Daoy (cell line): ENCODE data around the gene PCYT2. TPM values are rescaled to one million over a fixed set of nuclear protein-coding genes. Genes with fewer than 3 reads are reported as not detected.

Source experiments
- DNase-seq: peaks from one replicate; pipeline ENCODE4 v3.0.0-alpha.2; 2015; ENCODE audit warnings: low read depth
- total RNA-seq: library from RNA; depleted of rRNA; stranded (reverse); fragments of >200 nt; shearing (Covaris generic); gene quantifications from 2 replicates; pipeline ENCODE4 v1.2.3, GENCODE V29; 2014

PCYT2 gene
- total RNA-seq, 1 experiment from 2014 or later = 17.9 TPM

GRCh38 chr17:81914103-81914850 is 3.1 kb upstream of the PCYT2 start:
- no peak for DNase-seq

DNA sequence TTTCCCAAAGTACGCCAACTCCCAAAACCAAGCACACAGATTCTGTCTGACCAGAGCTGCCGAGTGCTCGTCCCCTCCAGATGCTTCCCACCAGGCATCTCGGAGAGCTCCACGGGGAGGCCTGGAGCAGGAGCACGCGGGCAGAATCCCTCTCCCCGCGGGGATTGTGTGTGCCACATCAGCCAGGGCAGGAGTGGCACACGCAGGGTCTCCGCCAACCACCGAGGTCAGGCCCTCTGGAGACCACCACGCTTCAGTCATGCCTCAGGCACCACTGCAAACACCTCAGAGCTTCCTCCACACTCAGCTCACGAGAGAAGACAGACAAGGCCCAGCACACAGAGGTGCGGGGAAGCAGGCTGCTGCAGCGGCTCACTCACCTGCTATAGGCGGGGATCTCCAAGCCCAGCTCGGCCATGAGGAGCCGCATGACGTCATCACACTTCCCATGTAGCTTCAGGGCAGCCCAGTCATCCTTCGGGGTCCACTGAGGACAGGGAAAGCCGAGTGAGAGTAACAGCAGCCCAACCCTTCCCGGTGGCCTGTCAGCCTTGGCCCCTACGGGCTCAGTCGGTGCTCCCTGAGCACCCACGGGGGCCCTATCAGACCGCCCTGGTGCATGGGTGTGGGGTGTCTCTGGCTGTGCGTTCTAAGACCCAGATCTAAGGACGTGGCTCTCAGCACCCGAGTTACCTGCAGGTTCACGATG is 2.3 kb upstream of the PCYT2 start:
- no peak for DNase-seq

DNA sequence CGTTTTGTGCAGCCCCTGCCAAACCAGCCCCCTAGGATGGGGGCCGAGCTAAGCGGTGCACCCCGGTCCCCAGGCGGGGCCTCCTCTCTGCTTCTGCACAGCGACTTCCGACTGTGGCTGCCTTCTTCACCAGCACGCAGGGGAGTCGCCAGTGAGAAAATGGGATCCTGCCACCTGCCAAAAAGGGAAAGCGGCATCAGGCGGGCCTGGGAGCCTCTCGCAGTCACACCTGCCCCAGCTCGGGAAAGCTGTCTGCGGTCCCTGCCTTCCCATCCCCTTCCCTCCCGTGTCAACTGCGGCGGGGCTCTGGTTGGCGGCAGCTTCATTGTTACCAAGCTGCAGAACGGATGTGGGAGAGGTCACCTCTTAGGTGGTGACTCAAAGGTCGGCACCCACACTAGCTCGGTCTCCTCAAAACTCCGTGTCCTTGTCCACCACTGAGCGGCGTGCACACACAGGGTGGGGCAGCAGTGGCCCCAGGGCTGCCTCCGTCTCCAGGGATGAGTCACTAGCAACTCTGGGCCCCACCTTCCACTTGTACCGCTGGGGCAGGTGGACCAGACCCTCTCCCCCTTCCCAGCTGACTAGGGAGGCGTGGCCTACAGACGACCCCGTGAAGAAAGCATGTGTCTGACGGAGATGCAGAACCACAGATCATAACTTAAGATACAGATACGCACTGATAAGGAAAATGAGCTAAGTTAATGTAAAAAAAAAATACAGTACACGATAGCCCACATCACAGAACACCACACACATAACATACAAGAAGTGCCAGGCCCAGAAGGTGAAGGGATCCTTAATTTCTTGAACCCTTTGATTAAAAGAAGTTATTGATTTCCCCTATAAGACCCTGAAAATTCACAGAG is 1.5 kb upstream of the PCYT2 start:
- DNase-seq = peak; percentile 64

DNA sequence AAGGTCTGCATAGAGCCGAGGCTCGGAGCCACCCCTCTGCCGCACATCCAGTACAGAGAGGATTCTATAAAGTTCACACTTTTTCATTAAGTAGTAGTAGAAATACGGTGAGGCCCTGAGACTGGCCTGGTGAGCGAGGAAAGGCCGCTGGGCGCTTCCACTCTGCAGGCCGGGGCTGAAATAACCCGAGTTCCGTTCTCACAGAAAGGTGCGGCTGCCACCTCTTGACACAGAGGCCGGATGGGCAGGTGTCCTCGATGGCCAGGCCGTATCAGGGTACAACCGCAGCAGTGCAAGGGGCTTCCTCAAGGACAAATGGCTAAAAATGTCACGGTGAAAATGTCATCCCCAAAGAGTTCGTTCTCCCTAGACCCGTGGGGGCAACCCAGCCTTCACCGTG is 770 bp upstream of the PCYT2 start:
- no peak for DNase-seq

DNA sequence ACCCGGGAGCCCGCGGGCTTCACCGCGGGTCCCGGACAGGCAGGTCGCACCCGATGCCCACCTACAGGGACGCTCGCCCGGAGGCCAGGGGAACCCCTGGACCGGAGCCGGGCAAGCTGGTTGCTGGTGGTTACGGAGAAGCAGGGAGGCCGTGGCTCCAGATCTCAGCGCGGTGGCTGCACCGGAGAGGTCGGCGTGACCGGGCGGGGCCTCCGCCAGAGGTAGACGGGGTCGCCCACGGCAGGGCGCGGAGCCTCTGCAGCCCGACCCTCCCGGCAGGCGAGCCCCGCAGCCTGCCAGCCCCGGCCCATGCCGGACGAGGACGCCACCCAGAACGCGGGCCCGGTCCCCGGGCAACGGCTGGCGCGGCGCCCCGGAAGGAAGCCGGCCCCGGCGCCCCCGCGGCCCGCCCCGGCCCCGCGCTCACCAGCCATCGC is 341 bp downstream of the PCYT2 start:
- DNase-seq = peak; percentile 43

DNA sequence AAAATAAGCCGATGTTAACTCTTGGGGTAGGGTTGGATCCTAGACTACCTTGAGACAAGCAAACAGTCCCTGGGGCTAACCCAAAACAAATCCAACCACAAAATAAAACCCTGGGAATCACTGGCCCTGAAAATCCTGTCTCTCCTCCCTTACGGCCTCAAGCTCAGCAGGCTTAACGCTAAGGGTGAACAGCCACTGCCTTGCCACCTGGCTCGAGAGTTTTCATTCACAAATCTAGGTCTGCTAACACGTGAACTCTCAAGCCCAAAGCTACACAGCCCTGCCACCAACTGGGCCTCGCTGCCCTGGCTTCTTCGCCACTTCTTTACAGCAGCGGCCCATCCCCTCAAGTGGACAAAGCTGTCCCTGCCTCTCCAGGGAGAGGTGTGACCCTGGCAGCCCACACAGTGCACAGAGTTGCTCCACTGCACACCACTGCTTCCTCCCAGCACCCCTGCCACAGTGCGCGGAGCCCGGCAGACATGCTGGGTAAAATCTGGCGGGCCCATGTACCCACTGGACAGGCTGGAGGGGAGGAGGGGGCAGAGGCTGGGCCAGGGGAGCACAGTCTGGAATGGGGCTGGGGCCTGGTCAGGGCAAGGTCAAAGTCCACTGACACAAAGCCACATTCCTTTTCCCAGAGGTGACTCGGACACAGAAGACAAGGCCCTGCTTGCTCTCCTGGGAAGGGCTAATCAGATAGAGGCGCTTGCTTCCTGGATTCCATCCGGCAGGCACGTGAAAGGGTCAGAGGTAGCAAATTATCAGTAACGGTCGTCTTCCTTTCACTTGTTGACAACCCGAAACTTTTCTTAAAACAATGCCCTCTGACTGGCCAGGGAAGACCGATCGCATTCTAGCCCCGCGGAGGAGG is 996 bp downstream of the PCYT2 start:
- DNase-seq = no peak

- no peak for DNase-seq
Measured at GRCh38 chr17:81909231-81909630, 2.0 kb downstream of the PCYT2 start.

- DNase-seq = no peak
Measured at GRCh38 chr17:81908793-81909192, 2.4 kb downstream of the PCYT2 start.

DNA sequence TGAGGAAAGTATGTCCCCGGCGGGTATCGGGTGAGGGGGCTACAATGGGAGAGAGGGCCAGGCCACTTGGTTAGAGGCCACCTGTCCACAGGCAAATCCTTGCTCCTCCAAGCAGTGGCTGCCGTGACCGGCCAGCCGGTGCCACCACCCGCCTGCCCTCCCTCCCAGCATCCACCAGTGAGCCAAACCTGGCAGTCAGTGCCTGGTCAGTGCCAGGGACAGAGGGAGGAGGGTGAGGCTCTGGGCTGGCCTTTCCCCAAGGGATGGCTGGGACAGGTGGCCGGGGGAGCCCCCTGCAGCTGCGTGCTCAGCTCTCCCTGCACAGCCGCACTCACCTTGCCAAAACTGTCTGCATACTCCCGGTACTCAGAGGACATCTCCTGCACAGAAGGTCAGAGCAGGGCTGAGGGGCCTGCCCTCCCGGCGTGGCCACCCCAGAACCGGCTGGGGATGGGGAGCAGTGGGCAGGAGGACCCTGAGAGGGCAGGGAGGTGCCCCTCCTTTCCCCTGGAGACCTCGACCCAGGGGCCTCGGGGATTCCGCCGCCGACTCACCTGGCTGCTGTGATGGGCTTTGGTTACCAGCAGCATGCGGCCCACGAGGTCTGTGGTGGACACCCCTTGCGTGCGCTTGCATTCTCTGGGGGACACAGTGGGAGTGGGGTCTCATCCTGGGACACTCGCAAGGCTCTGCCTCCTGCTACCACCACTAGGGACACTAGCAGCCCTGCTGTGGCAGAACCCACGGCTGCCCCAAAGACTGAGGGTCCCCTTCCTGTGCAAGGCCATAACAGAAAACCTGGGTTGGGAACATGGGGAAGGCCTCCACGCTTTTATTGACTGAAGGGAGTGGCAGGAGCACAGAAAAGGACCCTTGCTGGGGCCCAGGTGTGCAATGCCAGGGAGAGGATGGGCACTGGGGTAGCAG is 3.7 kb downstream of the PCYT2 start:
- no peak for DNase-seq

DNA sequence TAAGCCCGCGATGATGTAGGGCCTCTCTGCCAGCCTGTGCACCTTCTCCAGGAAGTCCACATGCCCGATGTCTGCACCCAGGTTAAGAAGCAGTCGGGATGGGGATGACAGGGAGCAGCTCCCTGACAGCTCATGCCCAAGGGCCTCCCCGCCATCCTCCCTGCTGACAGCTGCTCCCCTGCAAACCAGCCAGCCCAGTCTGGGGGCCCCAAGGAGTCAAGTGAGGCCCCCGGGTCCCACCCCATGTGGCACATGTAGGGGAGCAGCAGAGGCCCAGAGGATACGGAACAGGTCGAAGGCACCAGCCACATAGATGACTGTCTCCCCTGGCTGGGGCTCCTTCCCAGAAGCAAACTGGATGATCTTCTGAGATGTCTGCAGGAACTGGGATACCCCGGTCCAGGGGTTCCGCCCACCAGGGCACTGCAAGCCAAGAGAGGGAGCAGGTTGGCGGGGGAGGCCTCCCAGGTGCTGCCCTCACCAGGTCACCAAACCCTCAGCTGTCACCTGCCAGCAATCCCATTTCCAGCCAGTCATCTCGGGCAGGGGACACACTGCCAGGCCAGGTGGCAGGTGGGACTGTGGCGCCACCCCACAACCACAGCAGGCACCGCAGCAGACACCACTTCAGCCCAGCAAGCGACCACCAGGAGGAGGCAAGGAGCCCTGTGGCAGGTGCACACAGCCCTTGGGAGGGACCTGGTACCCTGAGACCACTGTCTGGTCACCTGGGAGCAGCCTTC is 4.6 kb downstream of the PCYT2 start:
- no peak for DNase-seq

DNA sequence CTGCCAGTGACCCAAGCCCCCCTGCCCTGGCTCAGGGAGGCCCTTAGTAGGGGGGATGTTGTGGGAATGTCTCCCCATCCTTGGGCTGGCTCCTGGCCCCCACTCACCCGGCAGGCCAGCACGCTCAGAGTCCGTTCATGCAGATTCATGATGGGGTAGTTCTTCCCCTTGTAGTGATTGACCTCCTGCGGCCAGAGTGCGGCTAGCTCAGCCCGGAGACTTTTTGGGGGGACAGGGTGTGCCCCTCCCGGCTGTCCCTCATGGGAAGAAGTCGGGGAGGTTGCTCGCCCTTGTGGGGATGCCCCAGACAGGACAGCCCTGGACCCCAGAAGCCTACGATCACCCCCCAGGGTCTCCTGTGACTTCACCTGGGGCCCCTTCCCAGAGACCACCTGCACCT is 5.2 kb downstream of the PCYT2 start:
- DNase-seq = no peak

DNA sequence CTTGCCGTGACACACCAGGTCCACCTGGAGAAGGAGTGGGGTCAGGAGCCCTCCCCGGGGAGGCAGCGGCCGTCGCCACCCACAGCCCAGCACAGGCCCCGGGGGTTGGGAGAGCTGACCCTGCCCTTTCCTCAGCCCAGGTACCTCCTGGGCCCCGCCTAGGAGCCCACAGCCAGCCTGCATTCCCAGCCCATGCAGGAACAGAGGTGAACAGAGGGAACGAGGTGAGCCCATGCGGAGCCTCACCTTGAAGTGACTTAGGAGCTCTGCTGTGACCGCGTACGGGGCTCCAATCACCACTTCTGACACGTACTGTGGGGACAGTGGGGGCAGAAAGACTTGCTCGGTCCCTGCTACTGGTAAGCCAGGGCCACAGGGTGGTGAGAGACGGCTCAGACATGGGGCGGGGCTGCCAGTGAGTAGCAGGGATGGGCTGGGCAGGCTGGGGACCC is 5.7 kb downstream of the PCYT2 start:
- no peak for DNase-seq

DNA sequence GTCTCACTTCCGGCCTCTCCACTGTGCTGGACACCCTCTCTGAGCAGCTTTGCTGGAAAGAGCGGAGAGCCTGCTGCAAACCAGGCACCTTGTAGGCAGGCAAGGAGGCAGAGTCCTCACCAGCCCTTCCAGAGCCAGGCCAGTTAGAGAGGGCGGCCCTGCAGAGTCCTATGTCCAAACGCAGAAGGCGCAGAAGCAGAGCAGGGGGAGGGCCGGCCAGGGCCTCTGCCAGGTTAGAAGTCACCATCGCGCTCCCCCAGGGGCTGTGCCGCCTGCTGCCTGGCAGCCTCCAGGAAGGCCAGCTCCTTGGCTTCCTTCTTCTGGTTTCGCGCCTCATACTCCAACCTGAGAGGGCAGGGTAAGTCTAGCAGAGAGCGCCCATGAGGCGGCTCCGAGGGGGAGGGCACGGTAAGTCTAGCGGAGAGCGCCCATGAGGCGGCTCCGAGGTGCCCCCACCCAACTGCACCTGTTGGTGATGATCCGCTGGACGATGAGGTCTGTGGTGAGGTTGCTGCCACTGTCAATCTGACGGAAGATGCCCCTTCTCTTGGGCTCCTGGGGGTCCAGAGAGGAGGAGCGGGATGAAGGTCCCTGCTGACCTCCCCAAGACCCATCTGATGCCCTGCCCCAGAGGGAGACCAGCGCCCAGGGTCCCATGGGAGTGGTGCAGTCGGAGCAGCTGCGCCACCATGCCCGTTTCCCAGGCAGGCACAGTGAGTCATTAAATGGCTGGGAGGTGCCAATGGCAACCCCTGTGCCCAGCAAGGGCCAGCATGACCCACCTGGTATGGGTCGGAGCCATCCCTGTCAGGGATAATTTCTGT is 6.4 kb downstream of the PCYT2 start:
- no peak for DNase-seq

GRCh38 chr17:81903896-81904599 is 7.2 kb downstream of the PCYT2 start:
- DNase-seq = no peak

- DNase-seq = no peak
Measured at GRCh38 chr17:81903415-81903831, 7.8 kb downstream of the PCYT2 start.

DNA sequence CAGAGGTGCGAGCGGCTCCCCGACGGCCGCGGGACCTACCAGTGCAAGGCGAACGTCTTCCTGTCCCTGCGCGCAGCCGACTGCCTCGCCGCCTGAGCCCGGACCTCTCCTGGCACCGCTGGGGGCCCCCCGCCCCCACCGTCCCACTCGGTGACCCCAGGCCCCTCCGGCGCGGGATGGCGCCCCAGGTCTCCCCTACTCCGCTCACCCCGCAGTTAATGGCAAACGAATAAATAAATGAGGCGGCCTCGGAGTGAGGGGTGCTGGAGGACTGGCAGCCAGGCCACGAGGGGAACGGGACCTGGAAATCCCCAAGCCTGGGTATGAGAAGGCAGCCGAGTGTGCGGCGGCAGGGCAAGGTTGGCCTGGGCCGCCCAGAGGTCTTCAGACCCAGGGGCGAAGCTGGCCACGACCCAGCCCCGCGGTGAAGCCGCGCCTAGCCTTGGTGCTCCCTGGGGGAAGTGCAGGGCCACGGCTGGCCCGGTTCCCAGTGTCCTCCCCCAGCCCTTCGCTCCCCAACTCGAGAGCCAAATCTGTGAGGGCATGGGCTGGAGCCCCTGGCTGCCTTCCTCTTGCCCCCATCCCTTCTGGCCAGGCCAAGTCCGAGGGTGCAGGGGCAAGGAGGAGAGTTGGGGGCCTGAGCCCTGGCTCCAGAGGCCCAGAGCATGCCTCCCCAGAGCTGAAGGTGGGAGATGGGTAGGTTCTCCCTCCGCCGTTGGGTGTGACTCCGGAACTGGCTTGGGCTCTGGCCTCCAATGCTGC is 8.4 kb downstream of the PCYT2 start:
- DNase-seq = no peak

DNA sequence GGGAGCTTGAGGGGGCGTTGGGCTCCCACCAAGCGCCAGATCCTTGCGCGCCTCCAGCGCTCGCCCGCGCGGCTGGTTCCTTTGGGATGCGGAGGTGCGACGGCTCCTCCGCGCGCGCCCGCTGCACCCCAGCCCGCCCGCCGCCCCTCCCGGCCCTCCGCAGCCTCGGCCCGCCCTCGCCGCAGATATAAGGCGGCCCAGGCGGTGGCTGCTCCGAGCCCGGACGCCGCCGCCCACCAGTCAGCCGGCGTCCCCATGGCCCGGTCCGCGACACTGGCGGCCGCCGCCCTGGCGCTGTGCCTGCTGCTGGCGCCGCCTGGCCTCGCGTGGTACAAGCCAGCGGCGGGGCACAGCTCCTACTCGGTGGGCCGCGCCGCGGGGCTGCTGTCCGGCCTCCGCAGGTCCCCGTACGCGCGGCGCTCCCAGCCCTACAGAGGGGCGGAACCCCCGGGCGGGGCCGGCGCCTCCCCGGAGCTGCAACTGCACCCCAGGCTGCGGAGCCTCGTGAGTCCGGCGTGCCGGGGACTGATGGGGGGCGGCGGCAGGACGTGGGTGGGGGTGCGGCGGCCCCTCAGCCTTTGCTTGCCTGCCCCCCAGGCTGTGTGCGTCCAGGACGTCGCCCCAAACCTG is 9.1 kb downstream of the PCYT2 start, which contains the start of gene NPB:
TSS of gene NPB (plus strand) at position 216 of the 630 bp plus-strand sequence. CDS start at position 256, 40 bp downstream.
- no peak for DNase-seq
